ENCODE measurements around the gene SLC13A3.

SLC13A3 gene

GRCh38 chr20:46552460-46553420 lies 98.5 kb downstream of the SLC13A3 start:
- H3K4me3 Mint-ChIP-seq: peak overlapping the region; percentile 23
- no peaks in the 10 kb centered on the region for H3K36me3 Mint-ChIP-seq (ENCODE audit: low read depth)
- DNase-seq (peak; percentile 58), ATAC-seq (peak; percentile 95)
- H3K4me1 Mint-ChIP-seq: peaks cover 61% of the 10 kb centered on the region
- H3K9me3 Mint-ChIP-seq: no peaks in the 10 kb centered on the region
- no peaks in the 10 kb centered on the region for H3K27me3 Mint-ChIP-seq
- peak overlapping the region; percentile 78 for H3K27ac Mint-ChIP-seq

- no peak for DNase-seq
- Mint-ChIP-seq H3K4me3 (no peak overlapping the region), H3K9me3 (no peaks in the 10 kb centered on the region), H3K4me1 (peaks cover 51% of the 10 kb centered on the region), H3K36me3 (ENCODE audit: low read depth) (no peaks in the 10 kb centered on the region), H3K27ac (no peak overlapping the region), H3K27me3 (no peaks in the 10 kb centered on the region)
- no peak for ATAC-seq
These were observed 99.5 kb downstream of the SLC13A3 start for GRCh38 chr20:46551522-46552381.

- H3K4me3 Mint-ChIP-seq: no peak within 1 kb of the TSS
- H3K4me1 Mint-ChIP-seq: peaks cover 47% of the 10 kb centered on the region
- ATAC-seq (no peak), DNase-seq (no peak)
- no peak within 1 kb of the TSS for H3K27ac Mint-ChIP-seq
- H3K9me3 Mint-ChIP-seq: no peaks in the 10 kb centered on the region
- H3K27me3 Mint-ChIP-seq: no peaks in the 10 kb centered on the region
- no peaks in the 10 kb centered on the region for H3K36me3 Mint-ChIP-seq (ENCODE audit: low read depth)
These were observed 100.8 kb downstream of the SLC13A3 start, which contains the start of gene OCSTAMP for GRCh38 chr20:46550461-46550860. OCSTAMP (minus strand) TSS chr20:46550654; CDS start chr20:46550560, 94 bp downstream.

- no peak for DNase-seq
- H3K27ac Mint-ChIP-seq: no peak overlapping the region
- no peaks in the 10 kb centered on the region for H3K9me3 Mint-ChIP-seq
- H3K36me3 Mint-ChIP-seq (ENCODE audit: low read depth): no peaks in the 10 kb centered on the region
- H3K4me3 Mint-ChIP-seq: no peak overlapping the region
- H3K27me3 Mint-ChIP-seq: no peaks in the 10 kb centered on the region
- peaks cover 38% of the 10 kb centered on the region for H3K4me1 Mint-ChIP-seq
- no peak for ATAC-seq
These were observed 101.9 kb downstream of the SLC13A3 start for GRCh38 chr20:46549188-46549972.

GRCh38 chr20:46548688-46549087 lies 102.6 kb downstream of the SLC13A3 start:
- no peak for DNase-seq
- Mint-ChIP-seq H3K4me3 (no peak overlapping the region), H3K9me3 (no peaks in the 10 kb centered on the region), H3K27ac (no peak overlapping the region), H3K27me3 (no peaks in the 10 kb centered on the region), H3K4me1 (peaks cover 38% of the 10 kb centered on the region), H3K36me3 (ENCODE audit: low read depth) (no peaks in the 10 kb centered on the region)
- no peak for ATAC-seq

- H3K9me3 Mint-ChIP-seq: no peaks in the 10 kb centered on the region
- H3K4me1 Mint-ChIP-seq: peaks cover 32% of the 10 kb centered on the region
- H3K27me3 Mint-ChIP-seq: peaks cover 2% of the 10 kb centered on the region
- H3K36me3 Mint-ChIP-seq (ENCODE audit: low read depth): no peaks in the 10 kb centered on the region
- ATAC-seq: no peak
- DNase-seq: no peak
- H3K27ac Mint-ChIP-seq: no peak overlapping the region
- no peak overlapping the region for H3K4me3 Mint-ChIP-seq
These were observed 103.3 kb downstream of the SLC13A3 start for GRCh38 chr20:46547995-46548394.

GRCh38 chr20:46546936-46547335 lies 104.3 kb downstream of the SLC13A3 start:
- Mint-ChIP-seq H3K9me3 (no peaks in the 10 kb centered on the region), H3K4me1 (peaks cover 22% of the 10 kb centered on the region), H3K36me3 (ENCODE audit: low read depth) (no peaks in the 10 kb centered on the region), H3K27ac (no peak overlapping the region), H3K4me3 (no peak overlapping the region), H3K27me3 (peaks cover 4% of the 10 kb centered on the region)
- no peak for DNase-seq
- no peak for ATAC-seq

- peaks cover 17% of the 10 kb centered on the region for H3K4me1 Mint-ChIP-seq
- no peak for ATAC-seq
- H3K4me3 Mint-ChIP-seq: no peak overlapping the region
These were observed 105.0 kb downstream of the SLC13A3 start for GRCh38 chr20:46546298-46546697.

GRCh38 chr20:46545827-46546138 lies 105.5 kb downstream of the SLC13A3 start:
- ATAC-seq (no peak), DNase-seq (no peak)
- H3K4me3 Mint-ChIP-seq: no peak overlapping the region
- no peaks in the 10 kb centered on the region for H3K36me3 Mint-ChIP-seq (ENCODE audit: low read depth)
- H3K27me3 Mint-ChIP-seq: peaks cover 4% of the 10 kb centered on the region
- H3K27ac Mint-ChIP-seq: no peak overlapping the region
- H3K9me3 Mint-ChIP-seq: no peaks in the 10 kb centered on the region
- peaks cover 12% of the 10 kb centered on the region for H3K4me1 Mint-ChIP-seq

More at GRCh38 chr20:46546298-46546697, 105.0 kb downstream of the SLC13A3 start:
- H3K27me3 Mint-ChIP-seq: peaks cover 4% of the 10 kb centered on the region
- no peaks in the 10 kb centered on the region for H3K9me3 Mint-ChIP-seq
- DNase-seq: no peak
- no peaks in the 10 kb centered on the region for H3K36me3 Mint-ChIP-seq (ENCODE audit: low read depth)
- no peak overlapping the region for H3K27ac Mint-ChIP-seq

- Mint-ChIP-seq H3K36me3 (ENCODE audit: low read depth) (no peaks in the 10 kb centered on the region), H3K27me3 (peaks cover 4% of the 10 kb centered on the region), H3K27ac (peak overlapping the region; percentile 76), H3K9me3 (no peaks in the 10 kb centered on the region), H3K4me3 (peak overlapping the region; percentile 49), H3K4me1 (peaks cover 7% of the 10 kb centered on the region)
- DNase-seq (peak; percentile 47), ATAC-seq (peak; percentile 94)
These were observed 106.0 kb downstream of the SLC13A3 start for GRCh38 chr20:46545077-46545826.

- Mint-ChIP-seq H3K36me3 (ENCODE audit: low read depth) (no peaks in the 10 kb centered on the region), H3K9me3 (no peaks in the 10 kb centered on the region), H3K27me3 (peaks cover 5% of the 10 kb centered on the region), H3K27ac (no peak overlapping the region), H3K4me1 (peaks cover 5% of the 10 kb centered on the region), H3K4me3 (no peak overlapping the region)
- ATAC-seq (no peak), DNase-seq (no peak)
These were observed 106.7 kb downstream of the SLC13A3 start for GRCh38 chr20:46544576-46544975.

GRCh38 chr20:46543959-46544358 lies 107.3 kb downstream of the SLC13A3 start:
- Mint-ChIP-seq H3K36me3 (ENCODE audit: low read depth) (no peaks in the 10 kb centered on the region), H3K27me3 (peaks cover 5% of the 10 kb centered on the region), H3K9me3 (no peaks in the 10 kb centered on the region), H3K4me1 (peaks cover 5% of the 10 kb centered on the region), H3K4me3 (no peak overlapping the region), H3K27ac (no peak overlapping the region)
- DNase-seq (no peak), ATAC-seq (no peak)

GRCh38 chr20:46543033-46543432 lies 108.2 kb downstream of the SLC13A3 start:
- Mint-ChIP-seq H3K4me3 (no peak overlapping the region), H3K9me3 (no peaks in the 10 kb centered on the region), H3K4me1 (peaks cover 5% of the 10 kb centered on the region), H3K27me3 (peaks cover 5% of the 10 kb centered on the region), H3K36me3 (ENCODE audit: low read depth) (no peaks in the 10 kb centered on the region), H3K27ac (no peak overlapping the region)
- DNase-seq (no peak), ATAC-seq (no peak)

All from activated naive CD8-positive, alpha-beta T cell treated with anti-CD3 and anti-CD28 coated beads, Interleukin-2, amount 50 U/mL, for 24 hours (primary cell).